HepG2 (cell line): Measurements from ENCODE around the gene NAT14. TPM values are rescaled to one million over a fixed set of nuclear protein-coding genes. Genes with fewer than 3 reads are reported as not detected.
A peak's percentile ranks its signal among the peaks of the same experiment; 100 is the strongest.

Experiments
- ARID5B ChIP-seq: IDR thresholded peaks from 2 replicates; pipeline ENCODE4 v1.4.0; 2020; ENCODE audit warnings: mild to moderate bottlenecking, missing genetic modification reagents
- CCDC6 ChIP-seq: sonication (generic); formaldehyde crosslinking; IDR thresholded peaks from 2 replicates; pipeline ENCODE4 v1.8.1; 2022; ENCODE audit warnings: mild to moderate bottlenecking, missing genetic modification reagents, moderate library complexity
- CHCHD3 ChIP-seq: sonication (generic); formaldehyde crosslinking; IDR thresholded peaks from 2 replicates; pipeline ENCODE4 v1.8.0; 2022; ENCODE audit warnings: mild to moderate bottlenecking, missing genetic modification reagents, moderate library complexity
- HCFC1 ChIP-seq: fragments of 150-350 bp; IDR thresholded peaks from 2 replicates; pipeline ENCODE4 v1.6.1; 2014; ENCODE audit warnings: low read depth, low read length
- MXI1 ChIP-seq: IDR thresholded peaks from 3 replicates; pipeline ENCODE4 v1.6.1; 2012; ENCODE audit warnings: low read depth, low read length, inconsistent platforms, borderline replicate concordance
- TGIF2 ChIP-seq: IDR thresholded peaks from 2 replicates; pipeline ENCODE4 v1.6.1; 2016; ENCODE audit warnings: control low read depth, missing compliant biosample characterization
- ZNF292 ChIP-seq: sonication (generic); formaldehyde crosslinking; IDR thresholded peaks from 2 replicates; pipeline ENCODE4 v1.8.1; 2022; ENCODE audit warnings: mild to moderate bottlenecking, low read depth, missing genetic modification reagents, borderline replicate concordance
- ZNF503 ChIP-seq: sonication (generic); formaldehyde crosslinking; IDR thresholded peaks from 2 replicates; pipeline ENCODE4 v1.4.0; 2020; ENCODE audit warnings: missing genetic modification reagents
- ZNF878 ChIP-seq: sonication (generic); formaldehyde crosslinking; IDR thresholded peaks from 2 replicates; pipeline ENCODE4 v1.8.1; 2023; ENCODE audit warnings: mild to moderate bottlenecking, missing genetic modification reagents, moderate library complexity
- polyA plus RNA-seq, 8 experiments: library from polyadenylated mRNA; depleted of rRNA in 3 of 8; stranded (reverse) in 7 of 8; unstranded in 1 of 8; fragments of >200 nt; fragmentation: Illumina TruSeq in 4 of 8; extraction: Trizol in 4 of 8; gene quantifications; 2 replicates each; pipeline versions ENCODE4 v1.2.1 to v1.2.3, GENCODE V29; 2011 to 2016; ENCODE audit warnings: low read depth in 4 of 8, missing spikeins in 1 of 8, mixed read lengths in 1 of 8; ENCODE audit not compliant: insufficient read depth in 1 of 8
- total RNA-seq, 5 experiments: library from RNA; depleted of rRNA; stranded (reverse); fragments of >200 nt; fragmentation: Illumina TruSeq; extraction: Trizol; gene quantifications; 2 replicates each; pipeline ENCODE4 v1.2.3, GENCODE V29; 2016; ENCODE audit warnings: low read depth in 1 of 5

Gene NAT14
- total and polyA plus RNA-seq, 2 of the 13 experiments (the other 11 are each of a cell fraction or from before 2014, with no cell fraction given) = 20.7 to 22.3 TPM

GRCh38 chr19:55504252-55504603, 19.2 kb downstream of the NAT14 start (continued):
- TF ChIP-seq ARID5B (no peak), ZNF292 (no peak), ZNF878 (CRISPR knock-in tag) (no peak), TGIF2 (CRISPR knock-in tag) (no peak), CHCHD3 (CRISPR knock-in tag) (no peak), ZNF503 (CRISPR knock-in tag) (no peak), CCDC6 (CRISPR knock-in tag) (no peak), MXI1 (0 out of 3 replicates have a peak, but pooled peaks have one; percentile 44), HCFC1 (no peak)
